Upper lobe of left lung (tissue), 6 donors: ENCODE measurements around the gene GRIK4. TPM values are rescaled to one million over a fixed set of nuclear protein-coding genes. Genes with fewer than 3 reads are reported as not detected.

ENCODE experiments used
- ATAC-seq, 2 donors: fragments of 200-7000 bp; cut with Tn5 transposase; one replicate each; pipeline ENCODE4 v1.9.1; 2022; ENCODE audit warnings: mild to moderate bottlenecking in 2 of 2, moderate library complexity in 2 of 2; ENCODE audit not compliant: low FRiP score in 2 of 2
- DNase-seq, 2 donors: peaks; one replicate each; pipeline ENCODE4 v3.0.0-alpha.2; 2019 to 2020
- H3K27ac ChIP-seq, 4 donors: fragments of 200-600 bp; sonication (generic); one replicate each; pipeline ENCODE4 v1.5.1; 2016 to 2019
- H3K27me3 ChIP-seq, 4 donors: fragments of 200-600 bp; sonication (generic); one replicate each; pipeline ENCODE4 v1.5.1; 2017 to 2019
- H3K36me3 ChIP-seq, 4 donors: fragments of 200-600 bp; sonication (generic); one replicate each; pipeline ENCODE4 v1.5.1; 2016 to 2019
- H3K4me1 ChIP-seq, 4 donors: fragments of 200-600 bp; sonication (generic); one replicate each; pipeline ENCODE4 v1.5.1; 2018 to 2019
- H3K4me3 ChIP-seq, 4 donors: fragments of 200-600 bp; sonication (generic); one replicate each; pipeline ENCODE4 v1.5.1; 2017 to 2019; ENCODE audit warnings: mild to moderate bottlenecking in 2 of 4, moderate library complexity in 1 of 4
- H3K9me3 ChIP-seq, 4 donors: fragments of 200-600 bp; sonication (generic); one replicate each; pipeline ENCODE4 v1.5.1; 2018 to 2019
- EP300 ChIP-seq, 4 donors: sonication (generic); formaldehyde crosslinking; IDR thresholded peaks; one replicate each; pipeline ENCODE4 v1.5.1; 2017; ENCODE audit warnings: antibody characterized with exemption in 4 of 4, control low read depth in 2 of 4
- POLR2A ChIP-seq, 4 donors: fragments of 450-650 bp; IDR thresholded peaks; one replicate each; pipeline ENCODE4 v1.5.1; 2016 to 2017; ENCODE audit warnings: antibody characterized with exemption in 4 of 4, mild to moderate bottlenecking in 2 of 4
- POLR2AphosphoS5 ChIP-seq, 2 donors: sonication (generic); formaldehyde crosslinking; IDR thresholded peaks; one replicate each; pipeline ENCODE4 v1.5.1; 2017; ENCODE audit warnings: antibody characterized with exemption in 2 of 2
- WGBS, 2 donors: methylation state at CpG; one replicate each; pipeline ENCODE4 v1.1.5; 2017 to 2018; 5-methylcytosine and 5-hydroxymethylcytosine counted together
- total RNA-seq, 6 donors: library from RNA; depleted of rRNA in 4 of 6; stranded (reverse); fragments of >200 nt in 4 of 6; gene quantifications; one replicate each; pipeline versions ENCODE4 v1.1.0 to v1.2.1, GENCODE V29; 2016 to 2021
- TF ChIP-seq, protein P1 (sequence below), 6 experiments: fragments of 450-650 bp in 4 of 6; fragments of 200-600 bp in 2 of 6; sonication (generic) in 2 of 6; IDR thresholded peaks; one replicate each; pipeline ENCODE4 v1.5.1; 2016 to 2019; ENCODE audit warnings: antibody characterized with exemption in 6 of 6
- donor health status: DM: no; HTN: no; CAD: no; lungs with moderate emphysema.
- donor health status: DM: no; HTN: yes; CAD: no; lungs with severe emphysema.

Gene GRIK4
- total RNA-seq, 6 donors from 2014 or later: 0.30 to 8.4 (median 0.78) TPM

DNA sequence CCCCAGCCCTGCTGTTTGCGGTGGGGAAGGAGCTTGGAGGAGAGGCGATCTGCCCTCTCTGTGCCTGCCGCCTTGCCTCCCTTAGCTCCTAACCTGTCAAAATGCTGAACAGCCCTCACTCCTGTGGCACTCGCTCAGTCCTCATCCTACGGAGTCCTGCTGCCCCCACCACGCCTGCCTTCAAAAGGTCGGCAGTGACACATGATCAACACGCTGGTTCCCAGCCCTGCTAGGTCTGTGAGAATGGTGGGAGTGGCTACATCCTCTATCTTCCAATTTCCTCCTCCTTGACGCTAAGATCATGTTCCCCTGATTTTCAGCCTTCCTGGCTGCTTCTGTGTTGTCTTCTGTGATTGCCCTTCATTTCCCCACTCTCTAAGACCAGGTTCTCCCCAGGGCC, 392.1 kb downstream of the GRIK4 start:
- Histone ChIP-seq H3K4me1 (no peaks in the 10 kb centered on the region), H3K4me3 (no peak overlapping the region), H3K9me3 (no peaks in the 10 kb centered on the region), H3K27me3 (no peaks in the 10 kb centered on the region), H3K36me3 (no peaks in the 10 kb centered on the region), H3K27ac (no peak overlapping the region)
- TF ChIP-seq POLR2A (IDR thresholded peaks at IDR 0.05): no peak
- TF ChIP-seq EP300 (IDR thresholded peaks at IDR 0.05): no peak
- TF ChIP-seq, protein P1, sequence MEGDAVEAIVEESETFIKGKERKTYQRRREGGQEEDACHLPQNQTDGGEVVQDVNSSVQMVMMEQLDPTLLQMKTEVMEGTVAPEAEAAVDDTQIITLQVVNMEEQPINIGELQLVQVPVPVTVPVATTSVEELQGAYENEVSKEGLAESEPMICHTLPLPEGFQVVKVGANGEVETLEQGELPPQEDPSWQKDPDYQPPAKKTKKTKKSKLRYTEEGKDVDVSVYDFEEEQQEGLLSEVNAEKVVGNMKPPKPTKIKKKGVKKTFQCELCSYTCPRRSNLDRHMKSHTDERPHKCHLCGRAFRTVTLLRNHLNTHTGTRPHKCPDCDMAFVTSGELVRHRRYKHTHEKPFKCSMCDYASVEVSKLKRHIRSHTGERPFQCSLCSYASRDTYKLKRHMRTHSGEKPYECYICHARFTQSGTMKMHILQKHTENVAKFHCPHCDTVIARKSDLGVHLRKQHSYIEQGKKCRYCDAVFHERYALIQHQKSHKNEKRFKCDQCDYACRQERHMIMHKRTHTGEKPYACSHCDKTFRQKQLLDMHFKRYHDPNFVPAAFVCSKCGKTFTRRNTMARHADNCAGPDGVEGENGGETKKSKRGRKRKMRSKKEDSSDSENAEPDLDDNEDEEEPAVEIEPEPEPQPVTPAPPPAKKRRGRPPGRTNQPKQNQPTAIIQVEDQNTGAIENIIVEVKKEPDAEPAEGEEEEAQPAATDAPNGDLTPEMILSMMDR (IDR thresholded peaks at IDR 0.05): no peak
- TF ChIP-seq POLR2AphosphoS5 (IDR thresholded peaks at IDR 0.05): no peak
- 42 to 59% methylated on average over 7 to 9 of the region's 9 CpGs for WGBS, 2 donors
- DNase-seq: no peak
- ATAC-seq: no peak

DNA sequence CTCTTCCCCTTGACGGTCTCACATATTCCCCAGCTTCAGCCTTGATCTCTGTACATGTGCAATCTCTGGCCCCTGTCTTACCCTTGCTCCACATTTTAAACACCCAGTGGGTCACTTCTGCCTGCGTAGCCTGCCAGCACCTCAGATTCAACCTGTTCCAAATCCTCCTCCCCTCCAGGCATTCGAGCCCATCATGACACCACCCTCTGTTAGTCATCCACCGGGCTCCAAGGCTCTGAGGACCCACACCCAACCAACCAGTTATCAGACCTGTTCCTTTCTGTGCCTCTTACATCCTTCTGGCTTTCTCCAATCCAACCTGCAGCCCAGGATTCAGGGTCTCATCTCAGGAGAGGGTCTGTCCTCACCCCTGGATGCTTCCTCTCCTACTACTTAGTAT, 392.6 kb downstream of the GRIK4 start:
- no peaks in the 10 kb centered on the region for H3K4me1 ChIP-seq
- H3K4me3 ChIP-seq: no peak overlapping the region
- WGBS, 2 donors: 79 to 82% methylated on average over 4 of the region's 4 CpGs
- no peaks in the 10 kb centered on the region for H3K27me3 ChIP-seq
- ATAC-seq (no peak), DNase-seq (no peak)
- H3K9me3 ChIP-seq: no peaks in the 10 kb centered on the region
- H3K36me3 ChIP-seq: no peaks in the 10 kb centered on the region
- TF ChIP-seq POLR2AphosphoS5 (IDR thresholded peaks at IDR 0.05) (no peak), POLR2A (IDR thresholded peaks at IDR 0.05) (no peak), EP300 (IDR thresholded peaks at IDR 0.05) (no peak)
- TF ChIP-seq, protein P1 (IDR thresholded peaks at IDR 0.05): no peak
- no peak overlapping the region for H3K27ac ChIP-seq

DNA sequence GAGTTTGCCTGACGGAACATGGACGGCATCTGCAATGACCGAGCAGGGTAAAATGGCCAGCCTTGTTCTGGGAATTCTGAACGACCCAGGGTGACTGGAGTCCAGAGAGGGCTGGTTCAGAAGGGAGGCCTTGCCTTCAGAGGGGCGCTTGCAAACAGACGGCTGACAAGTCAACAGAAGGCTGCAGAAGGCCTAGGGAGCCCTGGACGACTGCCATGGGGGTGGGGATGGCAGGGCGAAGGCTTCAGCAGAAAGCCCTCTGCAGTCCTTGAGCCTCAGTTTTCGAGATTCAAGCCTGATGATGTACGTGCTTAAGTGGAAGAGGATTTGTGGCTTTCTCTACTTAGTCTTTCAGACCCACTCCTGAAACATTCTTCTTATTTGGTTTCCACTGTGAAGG, 395.2 kb downstream of the GRIK4 start:
- DNase-seq: no peak
- Histone ChIP-seq H3K27ac (no peak overlapping the region), H3K27me3 (no peaks in the 10 kb centered on the region), H3K9me3 (no peaks in the 10 kb centered on the region), H3K4me3 (no peak overlapping the region), H3K4me1 (no peaks in the 10 kb centered on the region), H3K36me3 (no peaks in the 10 kb centered on the region)
- no peak for TF ChIP-seq POLR2A (IDR thresholded peaks at IDR 0.05)
- no peak for TF ChIP-seq EP300 (IDR thresholded peaks at IDR 0.05)
- TF ChIP-seq, protein P1 (IDR thresholded peaks at IDR 0.05): no peak
- TF ChIP-seq POLR2AphosphoS5 (IDR thresholded peaks at IDR 0.05): no peak
- no peak for ATAC-seq
- 75 to 76% methylated on average over 10 of the region's 10 CpGs for WGBS, 2 donors

DNA sequence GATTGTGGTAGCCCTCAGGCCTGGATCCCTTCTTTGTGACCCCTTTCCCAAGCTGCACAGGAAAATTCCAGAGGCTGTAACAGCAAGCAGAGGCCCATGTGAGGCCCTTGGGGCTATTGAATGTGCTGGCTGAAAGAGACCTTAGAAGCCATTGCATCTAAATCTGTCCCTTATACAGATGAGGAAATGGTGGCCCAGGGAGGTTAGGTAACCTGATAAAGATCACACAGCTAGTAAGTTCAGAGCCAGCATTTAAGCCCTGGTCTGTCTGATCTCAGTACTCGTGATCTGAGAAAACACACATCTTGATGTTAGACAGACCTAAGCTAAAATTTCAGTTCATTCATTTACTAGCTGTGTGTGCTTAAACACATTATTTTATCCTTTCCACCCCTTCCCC, 396.4 kb downstream of the GRIK4 start:
- WGBS, 2 donors: 85 to 88% methylated on average over 1 of the region's 1 CpG
- no peak for DNase-seq
- no peak overlapping the region for H3K4me3 ChIP-seq
- ATAC-seq: no peak
- TF ChIP-seq EP300 (IDR thresholded peaks at IDR 0.05) (no peak), POLR2AphosphoS5 (IDR thresholded peaks at IDR 0.05) (no peak), POLR2A (IDR thresholded peaks at IDR 0.05) (no peak)
- TF ChIP-seq, protein P1 (IDR thresholded peaks at IDR 0.05): no peak
- H3K27me3 ChIP-seq: no peaks in the 10 kb centered on the region
- no peaks in the 10 kb centered on the region for H3K9me3 ChIP-seq
- H3K36me3 ChIP-seq: no peaks in the 10 kb centered on the region
- H3K27ac ChIP-seq: no peak overlapping the region
- no peaks in the 10 kb centered on the region for H3K4me1 ChIP-seq

DNA sequence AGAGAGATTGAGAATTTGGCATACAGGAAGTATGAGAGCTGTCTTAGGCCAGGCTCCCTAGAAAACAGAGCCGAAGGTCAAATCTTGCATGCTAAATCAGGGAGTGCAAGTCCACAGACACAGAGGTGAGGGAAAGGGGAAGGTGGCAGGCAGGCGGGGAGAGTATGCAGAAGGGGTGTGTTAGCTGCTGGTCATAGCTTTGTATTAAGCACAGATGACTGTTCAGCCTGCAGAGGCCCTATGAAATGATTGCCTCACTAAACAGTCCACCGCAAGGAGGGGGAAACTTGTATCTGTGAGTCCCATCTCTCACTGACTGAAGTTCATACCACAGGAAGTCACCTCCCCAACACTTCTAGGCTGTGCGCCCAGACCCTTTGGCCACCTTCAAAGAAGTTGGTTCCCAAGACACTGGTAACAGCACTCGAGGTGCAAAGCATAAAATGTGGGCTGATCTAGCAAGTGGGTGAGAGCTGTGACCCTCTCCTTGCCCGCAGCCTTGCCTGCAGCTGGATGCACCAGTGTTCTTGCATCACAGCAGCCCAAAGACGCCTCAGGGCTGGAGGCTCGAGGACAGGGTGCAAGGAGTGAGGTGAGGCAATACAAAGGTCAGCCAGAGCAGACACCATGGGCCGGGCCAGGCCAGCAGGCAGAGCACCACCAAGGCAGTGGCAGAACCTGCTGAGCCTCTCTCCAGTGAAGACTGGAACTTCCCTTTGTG, 397.1 kb downstream of the GRIK4 start:
- Histone ChIP-seq H3K4me3 (no peak overlapping the region), H3K27ac (no peak overlapping the region), H3K27me3 (no peaks in the 10 kb centered on the region), H3K4me1 (no peaks in the 10 kb centered on the region), H3K9me3 (no peaks in the 10 kb centered on the region), H3K36me3 (no peaks in the 10 kb centered on the region)
- DNase-seq (no peak), ATAC-seq (peak in 1 of 2 donors; percentile 18)
- TF ChIP-seq EP300 (IDR thresholded peaks at IDR 0.05) (no peak), POLR2A (IDR thresholded peaks at IDR 0.05) (no peak), POLR2AphosphoS5 (IDR thresholded peaks at IDR 0.05) (no peak)
- TF ChIP-seq, protein P1 (IDR thresholded peaks at IDR 0.05): no peak
- WGBS, 2 donors: 54 to 61% methylated on average over 2 to 9 of the region's 9 CpGs
